ENCODE results near the gene EIF4EBP2. TPM values are rescaled to one million over a fixed set of nuclear protein-coding genes. Genes with fewer than 3 reads are reported as not detected.

The EIF4EBP2 gene
- polyA plus RNA-seq, 2 of the 4 experiments (the other 2 are of a cell fraction): 13.0 to 15.4 TPM

- Histone ChIP-seq H3K27ac (peak overlapping the region in 1 of 2 experiments; percentile 34; a peak in 1 of 6 replicates), H3K4me3 (no peak overlapping the region), H3K4me2 (no peak overlapping the region), H3K4me1 (peaks cover 28% of the 10 kb centered on the region), H3K9me3 (no peaks in the 10 kb centered on the region)
- CTCF ChIA-PET: interaction anchor here (0.7 to 24.7 kb wide), 6 partner anchors 11 to 736 kb away, joined by 3 to 554 read pairs (median 26); partner anchors contain the start of gene PPA1
- POLR2A ChIA-PET: no interaction called here
- FAIRE-seq (no peak), DNase-seq (ENCODE audit: low read depth in 1 of 2, low spot score in 1 of 2) (no peak), ATAC-seq (no peak)
- TF ChIP-seq HOXA7 (CRISPR knock-in tag; IDR thresholded peaks at IDR 0.05): no peak
- peak; percentile 74 for TF ChIP-seq ZFP36 (IDR thresholded peaks at IDR 0.05; ENCODE audit: borderline replicate concordance, partially characterized antibody)
- 58% methylated on average over 9 of the region's 9 CpGs for WGBS (ENCODE audit: missing lambda C conversion rate)
These were observed 28.9 kb upstream of the EIF4EBP2 start for GRCh38 chr10:70374775-70375614.

GRCh38 chr10:70376436-70377378, 27.2 kb upstream of the EIF4EBP2 start:
- FAIRE-seq (no peak), ATAC-seq (peak; percentile 12 to 44; a peak in 3 of 6 replicates), DNase-seq (ENCODE audit: low read depth in 1 of 2, low spot score in 1 of 2) (no peak)
- WGBS (ENCODE audit: missing lambda C conversion rate): 88% methylated on average over 13 of the region's 14 CpGs
- CTCF ChIA-PET: interaction anchor here (0.7 to 24.7 kb wide), 5 partner anchors 10 to 261 kb away, joined by 4 to 554 read pairs (median 49); partner anchors contain the start of gene PPA1
- Histone ChIP-seq H3K27ac (peak overlapping the region; percentile 66 to 72), H3K4me2 (peak overlapping the region; percentile 54), H3K9me3 (no peaks in the 10 kb centered on the region), H3K4me1 (peaks cover 33% of the 10 kb centered on the region), H3K4me3 (no peak overlapping the region)
- TF ChIP-seq FOSB (CRISPR knock-in tag; IDR thresholded peaks at IDR 0.05): no peak
- no peak for TF ChIP-seq MYC (IDR thresholded peaks at IDR 0.05; ENCODE audit: borderline replicate concordance, low read length)
- TF ChIP-seq, protein P1, sequence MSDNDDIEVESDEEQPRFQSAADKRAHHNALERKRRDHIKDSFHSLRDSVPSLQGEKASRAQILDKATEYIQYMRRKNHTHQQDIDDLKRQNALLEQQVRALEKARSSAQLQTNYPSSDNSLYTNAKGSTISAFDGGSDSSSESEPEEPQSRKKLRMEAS (IDR thresholded peaks at IDR 0.05): 0 out of 2 replicates have a peak, but pooled peaks have one; percentile 15
- TF ChIP-seq NPAS2 (CRISPR knock-in tag; IDR thresholded peaks at IDR 0.05; ENCODE audit: borderline replicate concordance): no peak
- TF ChIP-seq TFCP2L1 (CRISPR knock-in tag; IDR thresholded peaks at IDR 0.05): no peak
- no peak for TF ChIP-seq POLR2A (IDR thresholded peaks at IDR 0.05; ENCODE audit: low read length)
- POLR2A ChIA-PET: no interaction called here

DNA sequence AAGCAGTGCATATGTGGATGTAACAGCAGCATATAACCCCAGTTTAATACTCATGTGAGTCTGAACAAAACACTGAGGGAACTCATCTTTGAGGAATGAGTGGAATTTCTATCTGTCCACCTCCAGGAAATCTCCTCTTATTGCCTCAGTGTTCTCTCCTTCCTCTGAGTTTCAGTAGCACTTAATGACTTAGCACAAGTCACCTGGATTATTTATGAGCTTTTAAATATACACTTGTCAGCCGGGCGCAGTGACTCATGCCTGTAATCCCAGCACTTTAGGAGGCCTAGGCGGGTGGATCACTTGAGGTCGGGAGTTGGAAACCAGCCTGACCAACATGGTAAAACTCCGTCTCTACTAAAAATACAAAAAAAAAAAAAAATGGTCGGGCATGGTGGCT, 25.8 kb upstream of the EIF4EBP2 start:
- Histone ChIP-seq H3K4me2 (peak overlapping the region; percentile 54), H3K9me3 (no peaks in the 10 kb centered on the region), H3K4me3 (no peak overlapping the region), H3K4me1 (peaks cover 33% of the 10 kb centered on the region), H3K27ac (peak overlapping the region; percentile 72 to 78)
- DNase-seq (ENCODE audit: low read depth in 1 of 2, low spot score in 1 of 2) (peak; percentile 49 to 81), ATAC-seq (peak; percentile 32 to 39; a peak in 5 of 6 replicates), FAIRE-seq (no peak)
- 4% methylated on average over 6 of the region's 6 CpGs for WGBS (ENCODE audit: missing lambda C conversion rate)
- CTCF ChIA-PET: interaction anchor here (1.0 to 24.7 kb wide), 3 partner anchors 14 to 154 kb away, joined by 3 to 554 read pairs (median 143); partner anchors contain the start of gene PPA1
- POLR2A ChIA-PET: interaction anchor here (0.7 to 1.3 kb wide), 4 partner anchors 9 to 232 kb away, joined by 3 to 5 read pairs (median 4); partner anchors contain the start of genes PPA1 and TYSND1
- no peak for TF ChIP-seq HEYL (CRISPR knock-in tag; IDR thresholded peaks at IDR 0.05)
- TF ChIP-seq JUNB (IDR thresholded peaks at IDR 0.05): peak; percentile 80
- TF ChIP-seq HOXB5 (CRISPR knock-in tag; IDR thresholded peaks at IDR 0.05): peak; percentile 63; the same call in 1 of the 2 replicates
- TF ChIP-seq ZC3H11A (IDR thresholded peaks at IDR 0.05): no peak
- no peak for TF ChIP-seq SREBF2 (IDR thresholded peaks at IDR 0.05)
- TF ChIP-seq RARB (CRISPR knock-in tag; IDR thresholded peaks at IDR 0.05): no peak
- peak; percentile 36; the same call in 1 of the 2 replicates for TF ChIP-seq GATA3 (IDR thresholded peaks at IDR 0.05; ENCODE audit: borderline replicate concordance)
- peak; percentile 60 for TF ChIP-seq FOSL2 (IDR thresholded peaks at IDR 0.05)
- TF ChIP-seq FOSL2 (CRISPR knock-in tag; IDR thresholded peaks at IDR 0.05): peak; percentile 87
- TF ChIP-seq JUN (IDR thresholded peaks at IDR 0.05): peak in 1 of 2 experiments; percentile 36; a peak in 1 of 5 replicates
- no peak for TF ChIP-seq ZNF302 (CRISPR knock-in tag; IDR thresholded peaks at IDR 0.05)
- TF ChIP-seq REST (IDR thresholded peaks at IDR 0.05): no peak
- TF ChIP-seq NPAS2 (CRISPR knock-in tag; IDR thresholded peaks at IDR 0.05; ENCODE audit: borderline replicate concordance): no peak
- TF ChIP-seq CEBPB (IDR thresholded peaks at IDR 0.05): peak; percentile 17 to 64; a peak in 1 of 4 replicates
- TF ChIP-seq FOSB (CRISPR knock-in tag; IDR thresholded peaks at IDR 0.05): no peak
- TF ChIP-seq RAD21 (conservative IDR thresholded peaks at IDR 0.05 in 1 of 2, IDR thresholded peaks at IDR 0.05 in 1 of 2): no peak
- TF ChIP-seq MAFK (IDR thresholded peaks at IDR 0.05; ENCODE audit: partially characterized antibody): peak; percentile 32
- TF ChIP-seq ZFP36 (IDR thresholded peaks at IDR 0.05; ENCODE audit: borderline replicate concordance, partially characterized antibody): no peak
- peak in 1 of 2 experiments; percentile 50; a peak in 1 of 5 replicates for TF ChIP-seq EP300 (IDR thresholded peaks at IDR 0.05)
